KBM-7 (cell line): ENCODE data around the gene FXYD7.
"Not testable (repeated sequence)": the region's sequence is repeated elsewhere in the genome, so short reads cannot be mapped to it uniquely, and the experiment has no call there.

Source experiments
- DNase-seq: peaks from one replicate; pipeline ENCODE4 v3.0.0-alpha.2; 2015
- in situ Hi-C: fragments of 300-500 bp; cut with MboI; formaldehyde crosslinking; loops from 2 replicates; pipeline ENCODE4 v1.14.3; 2020; ENCODE audit warnings: low sequenced_read_pairs, low pct_unique_long_range_greater_than_20kb, mixed read lengths

FXYD7 gene

GRCh38 chr19:35143231-35143715, at the start of gene FXYD7:
TSS of gene FXYD7 (plus strand) at chr19:35143255. CDS start at chr19:35143334, 79 bp downstream.
- in situ Hi-C loops = no loop called here
- no peak for DNase-seq

GRCh38 chr19:35093430-35093829, 49.6 kb upstream of the FXYD7 start:
- in situ Hi-C loops = no loop called here
- DNase-seq = no peak

GRCh38 chr19:35093941-35094647, 49.0 kb upstream of the FXYD7 start:
- in situ Hi-C loops = no loop called here
- DNase-seq = no peak

DNA sequence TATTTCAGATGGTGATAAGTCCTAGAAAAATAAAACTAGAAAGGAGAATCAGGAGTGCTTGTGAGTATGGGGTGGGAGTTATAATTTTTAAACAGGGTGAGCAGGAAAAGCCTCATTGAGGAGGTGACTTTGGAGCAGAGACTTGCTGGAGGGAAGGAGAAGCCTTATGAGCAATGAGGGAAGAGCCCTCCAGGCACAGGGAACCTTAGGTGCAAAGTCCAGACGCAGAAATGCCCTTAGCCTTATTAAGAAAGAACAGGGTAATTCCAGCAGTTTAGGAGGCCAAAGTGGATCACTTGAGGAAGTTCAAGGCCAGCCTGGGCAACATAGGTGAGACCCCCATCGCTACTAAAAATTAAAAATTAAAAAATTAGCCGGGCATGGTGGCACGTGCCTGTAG, 48.4 kb upstream of the FXYD7 start:
- no peak for DNase-seq
- in situ Hi-C loops = no loop called here

DNA sequence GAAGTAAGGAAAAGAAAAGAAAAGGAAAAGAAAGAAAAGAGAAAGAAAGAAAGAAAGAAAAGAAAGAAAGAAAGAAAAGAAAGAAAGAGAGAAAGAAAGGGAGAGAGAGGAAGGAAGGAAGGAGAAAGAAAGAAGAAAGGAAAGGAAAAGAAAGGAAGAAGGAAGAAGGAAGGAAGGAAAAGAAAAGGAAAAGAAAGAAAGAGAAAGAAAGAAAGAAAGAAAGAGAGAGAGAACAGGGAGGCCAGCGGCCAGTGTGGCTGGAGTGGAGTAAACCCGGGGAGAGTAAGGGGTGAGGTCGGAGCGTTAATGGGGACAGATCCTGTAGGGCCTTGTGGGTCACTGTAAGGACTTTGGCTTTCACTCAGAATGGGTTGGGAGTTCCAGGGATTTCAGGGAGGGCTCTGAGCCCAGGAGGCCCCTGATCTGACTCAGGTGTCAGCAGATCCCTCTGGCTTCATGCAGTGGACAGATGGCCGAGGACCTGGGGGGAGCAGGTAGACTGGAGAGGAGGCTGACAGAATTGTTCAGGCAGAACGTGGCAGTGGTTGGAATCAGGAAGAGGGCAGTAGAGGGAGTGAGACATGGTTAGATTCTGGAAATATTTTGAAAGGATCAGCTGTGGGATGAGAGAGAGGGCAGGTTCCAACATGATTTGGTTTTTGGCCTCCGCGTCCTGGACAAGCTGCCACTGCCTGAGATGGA, 47.2 kb upstream of the FXYD7 start:
- DNase-seq = no peak
- in situ Hi-C loops = no loop called here

GRCh38 chr19:35098413-35099049, 44.5 kb upstream of the FXYD7 start:
- DNase-seq = no peak
- in situ Hi-C loops = no loop called here

- no peak for DNase-seq
These were observed 43.7 kb upstream of the FXYD7 start for GRCh38 chr19:35099155-35099896.

GRCh38 chr19:35099897-35100275, 43.2 kb upstream of the FXYD7 start:
- DNase-seq = no peak
- in situ Hi-C loops = no loop called here

More at GRCh38 chr19:35099155-35099896, 43.7 kb upstream of the FXYD7 start:
- in situ Hi-C loops = no loop called here

- in situ Hi-C loops = no loop called here
- no peak for DNase-seq
These were observed 42.2 kb upstream of the FXYD7 start for GRCh38 chr19:35100588-35101533.

GRCh38 chr19:35101949-35102348, 41.1 kb upstream of the FXYD7 start:
- DNase-seq, in situ Hi-C loops: not testable (repeated sequence)

- in situ Hi-C loops, DNase-seq: not testable (repeated sequence)
These were observed 39.4 kb upstream of the FXYD7 start for GRCh38 chr19:35103614-35104013.

DNA sequence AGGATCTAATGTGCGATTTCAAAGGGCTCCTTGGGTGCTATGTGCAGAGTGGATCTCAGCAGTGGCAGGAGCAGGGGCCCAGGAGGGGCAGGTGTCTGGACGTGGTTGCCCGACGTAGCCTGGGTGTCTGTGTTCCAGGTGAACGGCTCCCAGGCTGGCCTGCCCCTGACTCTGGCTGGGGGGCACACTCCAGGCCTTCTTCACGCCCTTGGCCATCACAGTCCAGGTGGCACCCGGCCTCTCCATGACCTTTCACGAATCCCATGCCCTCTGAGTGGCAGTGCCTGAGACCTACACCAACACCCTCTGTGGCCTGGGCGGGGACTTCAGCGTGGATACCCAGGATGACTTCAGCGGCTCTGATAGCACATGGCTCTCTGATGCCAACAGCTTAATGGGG, 38.7 kb upstream of the FXYD7 start:
- no peak for DNase-seq
- in situ Hi-C loops = no loop called here

DNA sequence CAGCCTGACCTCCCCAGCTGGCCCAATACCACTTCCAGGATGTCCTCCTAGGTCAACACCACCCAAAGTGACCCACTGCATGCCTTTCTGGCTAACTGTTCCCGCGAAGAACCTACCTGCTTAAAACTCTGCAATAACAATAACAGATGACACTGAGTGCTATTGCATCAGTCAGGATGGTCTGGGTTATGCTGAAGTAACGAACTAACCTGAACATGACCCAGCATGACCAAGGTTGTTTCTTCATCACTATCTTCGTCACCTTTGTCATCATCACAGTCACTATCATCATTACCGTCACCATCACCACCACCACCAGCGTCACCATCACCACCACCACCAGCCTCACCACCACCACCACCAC, 38.0 kb upstream of the FXYD7 start:
- in situ Hi-C loops = no loop called here
- DNase-seq = no peak

DNA sequence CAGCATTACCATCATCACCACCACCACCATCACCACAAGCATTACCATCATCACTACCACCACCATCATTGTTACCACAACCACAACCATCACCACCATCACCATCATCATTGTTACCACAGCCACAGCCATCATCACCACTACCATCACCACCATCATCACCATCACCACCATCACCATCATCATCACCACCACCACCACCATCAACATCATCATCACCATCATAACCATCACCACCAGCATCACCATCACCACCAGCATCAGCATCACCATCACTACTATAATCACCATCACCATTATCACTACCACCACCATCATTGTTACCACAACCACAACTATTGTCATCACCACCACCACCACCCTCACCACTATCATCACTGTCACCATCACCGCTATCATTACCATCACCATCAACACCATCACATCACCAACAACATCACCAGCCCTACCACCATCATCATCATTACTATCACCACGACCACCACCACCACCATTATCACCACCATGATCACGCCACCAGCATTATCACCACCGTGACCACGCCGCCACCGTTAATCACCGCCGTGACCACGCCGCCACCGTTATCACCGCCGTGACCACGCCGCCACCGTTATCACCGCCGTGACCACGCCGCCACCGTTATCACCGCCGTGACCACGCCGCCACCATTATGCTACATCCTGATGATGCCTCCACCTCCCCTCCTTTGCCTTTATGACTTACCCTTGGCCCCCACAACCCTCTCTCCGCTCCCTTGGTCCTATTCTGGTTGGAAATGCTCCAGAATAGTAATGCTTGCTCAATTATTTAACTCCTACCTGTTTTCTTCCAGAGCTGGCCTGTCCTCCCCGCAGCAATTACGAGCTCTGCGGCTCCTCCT, 37.4 kb upstream of the FXYD7 start:
- DNase-seq = no peak

GRCh38 chr19:35106291-35106583, 36.8 kb upstream of the FXYD7 start:
- in situ Hi-C loops = no loop called here
- DNase-seq = no peak

More for the DNA sequence above, 37.4 kb upstream of the FXYD7 start:
- in situ Hi-C loops = no loop called here

DNA sequence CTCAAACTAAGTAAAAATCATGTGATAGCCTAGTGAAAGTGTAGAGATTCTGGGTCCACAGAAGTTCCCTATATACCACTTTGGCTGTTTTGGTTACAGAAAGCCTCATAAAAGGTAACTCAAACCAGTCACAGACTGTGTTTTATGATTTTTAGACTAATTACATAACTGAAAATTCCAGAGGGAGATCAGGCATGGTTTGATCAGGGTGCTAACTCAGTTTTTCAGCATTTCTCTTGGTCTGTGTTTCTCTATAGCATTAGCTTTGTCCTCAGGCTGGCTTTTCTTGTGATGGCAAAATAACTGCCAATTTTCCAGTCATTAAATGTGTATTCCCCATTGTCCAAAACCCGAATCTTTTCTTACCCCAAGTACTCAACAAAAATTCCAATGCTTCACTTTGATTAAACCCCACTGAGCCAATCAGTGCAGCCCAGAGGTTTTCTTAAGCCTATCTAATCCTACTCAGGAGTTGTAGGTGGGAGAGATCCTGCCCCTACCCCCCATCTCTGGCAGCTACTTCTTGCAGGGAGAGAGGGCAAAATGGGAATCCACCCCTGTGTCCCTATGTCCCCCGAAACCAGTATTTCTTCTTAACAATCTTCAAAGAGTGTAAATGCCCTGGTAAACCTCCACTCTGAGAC, 36.0 kb upstream of the FXYD7 start:
- in situ Hi-C loops = no loop called here
- no peak for DNase-seq

- in situ Hi-C loops = no loop called here
- DNase-seq = no peak
These were observed 35.5 kb upstream of the FXYD7 start for GRCh38 chr19:35107545-35107944.
